ENCODE measurements around the gene DMD. TPM values are rescaled to one million over a fixed set of nuclear protein-coding genes. Genes with fewer than 3 reads are reported as not detected.

Gene DMD
- total RNA-seq, 2 donors from 2014 or later: 19.6 to 24.9 TPM

DNA sequence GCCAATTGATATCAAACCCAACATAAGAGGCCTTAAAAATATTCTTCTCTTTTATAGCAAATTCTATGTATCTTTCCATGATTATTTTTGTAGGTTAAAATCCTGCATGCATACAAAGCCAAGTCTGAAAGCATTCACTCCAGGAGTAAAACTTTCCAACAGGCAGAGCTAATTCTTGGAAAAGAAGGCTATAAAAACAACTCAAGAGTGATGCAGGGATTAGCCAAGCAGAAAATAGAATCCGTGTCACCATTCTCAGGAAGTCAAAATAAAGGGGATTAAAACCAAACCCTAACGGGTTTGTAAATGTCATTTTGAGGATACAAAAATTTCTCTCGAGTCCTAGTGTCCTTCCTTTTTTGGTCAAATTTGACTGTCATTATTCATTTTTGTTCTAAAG, 412.4 kb downstream of the DMD start:
- no peaks in the 10 kb centered on the region for H3K36me3 ChIP-seq (ENCODE audit: control insufficient read depth, insufficient read depth, low read length)
- no peak overlapping the region for H3K27ac Mint-ChIP-seq
- no peak overlapping the region for H3K9ac ChIP-seq (ENCODE audit: extremely low read depth, low read length, poor library complexity, severe bottlenecking)
- no peak overlapping the region for H3K4me3 ChIP-seq (ENCODE audit: low read length)
- DNase-seq: no peak
- 91 to 100% methylated on average over 1 to 3 of the region's 3 CpGs for WGBS, 2 experiments (ENCODE audit: insufficient coverage in 1 of 2, insufficient read length in 1 of 2)
- H3K4me1 ChIP-seq (ENCODE audit: control insufficient read depth, insufficient read depth, low read length): no peaks in the 10 kb centered on the region
- peaks cover 9% of the 10 kb centered on the region for H3K4me1 Mint-ChIP-seq
- no peak overlapping the region for H3K27ac ChIP-seq (ENCODE audit: low read depth, low read length)
- H3K9me3 ChIP-seq (ENCODE audit: control insufficient read depth, low read length): no peaks in the 10 kb centered on the region
- no peaks in the 10 kb centered on the region for H3K27me3 Mint-ChIP-seq (ENCODE audit: insufficient read depth)
- H3K27me3 ChIP-seq (ENCODE audit: control insufficient read depth, insufficient read depth, low read length, poor library complexity, severe bottlenecking): no peaks in the 10 kb centered on the region
- H3K4me3 Mint-ChIP-seq: no peak overlapping the region
- H3K9me3 Mint-ChIP-seq: peaks cover 13% of the 10 kb centered on the region
- TF ChIP-seq, protein P1, sequence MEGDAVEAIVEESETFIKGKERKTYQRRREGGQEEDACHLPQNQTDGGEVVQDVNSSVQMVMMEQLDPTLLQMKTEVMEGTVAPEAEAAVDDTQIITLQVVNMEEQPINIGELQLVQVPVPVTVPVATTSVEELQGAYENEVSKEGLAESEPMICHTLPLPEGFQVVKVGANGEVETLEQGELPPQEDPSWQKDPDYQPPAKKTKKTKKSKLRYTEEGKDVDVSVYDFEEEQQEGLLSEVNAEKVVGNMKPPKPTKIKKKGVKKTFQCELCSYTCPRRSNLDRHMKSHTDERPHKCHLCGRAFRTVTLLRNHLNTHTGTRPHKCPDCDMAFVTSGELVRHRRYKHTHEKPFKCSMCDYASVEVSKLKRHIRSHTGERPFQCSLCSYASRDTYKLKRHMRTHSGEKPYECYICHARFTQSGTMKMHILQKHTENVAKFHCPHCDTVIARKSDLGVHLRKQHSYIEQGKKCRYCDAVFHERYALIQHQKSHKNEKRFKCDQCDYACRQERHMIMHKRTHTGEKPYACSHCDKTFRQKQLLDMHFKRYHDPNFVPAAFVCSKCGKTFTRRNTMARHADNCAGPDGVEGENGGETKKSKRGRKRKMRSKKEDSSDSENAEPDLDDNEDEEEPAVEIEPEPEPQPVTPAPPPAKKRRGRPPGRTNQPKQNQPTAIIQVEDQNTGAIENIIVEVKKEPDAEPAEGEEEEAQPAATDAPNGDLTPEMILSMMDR (conservative IDR thresholded peaks at IDR 0.05): no peak
- H3K36me3 Mint-ChIP-seq (ENCODE audit: low read depth): no peaks in the 10 kb centered on the region

DNA sequence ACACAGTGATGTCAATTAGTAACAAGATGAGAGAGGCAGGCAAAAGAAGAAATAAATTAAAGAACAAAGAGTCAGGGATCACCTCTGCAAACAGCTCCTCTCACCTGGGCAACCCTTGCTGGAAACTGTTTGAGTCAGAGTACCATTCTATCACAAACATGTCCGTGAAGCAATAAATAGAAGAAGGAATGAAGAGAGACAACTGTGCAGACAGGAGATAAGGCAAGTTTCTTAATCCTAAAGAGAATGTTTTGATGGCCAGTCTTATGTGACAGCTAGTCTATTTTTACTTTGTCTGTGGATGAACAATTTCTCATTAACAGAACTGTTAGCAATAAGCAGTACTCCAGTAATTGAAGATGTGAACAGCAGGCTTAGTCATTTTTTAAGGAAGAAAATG, 422.4 kb downstream of the DMD start:
- Histone ChIP-seq H3K4me1 (ENCODE audit: control insufficient read depth, insufficient read depth, low read length) (no peaks in the 10 kb centered on the region), H3K9ac (ENCODE audit: extremely low read depth, low read length, poor library complexity, severe bottlenecking) (no peak overlapping the region), H3K27ac (ENCODE audit: low read depth, low read length) (no peak overlapping the region), H3K9me3 (ENCODE audit: control insufficient read depth, low read length) (no peaks in the 10 kb centered on the region), H3K4me3 (ENCODE audit: low read length) (no peak overlapping the region), H3K27me3 (ENCODE audit: control insufficient read depth, insufficient read depth, low read length, poor library complexity, severe bottlenecking) (no peaks in the 10 kb centered on the region), H3K36me3 (ENCODE audit: control insufficient read depth, insufficient read depth, low read length) (no peaks in the 10 kb centered on the region)
- 100% methylated on average over 1 of the region's 1 CpG; no CpG with 5 or more reads in 1 of the 2 experiments for WGBS, 2 experiments (ENCODE audit: insufficient coverage in 1 of 2, insufficient read length in 1 of 2)
- no peak for DNase-seq
- Mint-ChIP-seq H3K9me3 (no peaks in the 10 kb centered on the region), H3K4me3 (no peak overlapping the region), H3K27ac (no peak overlapping the region), H3K27me3 (ENCODE audit: insufficient read depth) (no peaks in the 10 kb centered on the region), H3K36me3 (ENCODE audit: low read depth) (no peaks in the 10 kb centered on the region), H3K4me1 (peaks cover 12% of the 10 kb centered on the region)
- TF ChIP-seq, protein P1 (conservative IDR thresholded peaks at IDR 0.05): no peak

DNA sequence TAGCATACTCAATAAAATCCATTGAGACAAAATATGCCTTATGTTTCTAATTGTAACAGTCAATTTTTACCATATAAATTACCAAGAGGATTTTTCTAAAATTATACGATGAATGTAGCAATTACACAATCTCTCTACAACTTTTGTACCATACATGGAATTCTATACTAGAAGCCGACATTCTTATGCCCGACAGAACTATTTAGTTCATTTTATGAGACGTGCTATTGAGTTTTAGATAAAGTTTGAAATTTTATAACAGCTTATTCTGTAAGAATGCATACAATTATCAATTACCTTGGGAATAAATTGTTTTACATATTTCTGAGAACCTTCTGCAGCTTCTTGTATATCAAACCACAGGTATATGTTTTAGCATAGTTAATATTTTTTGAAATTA, 431.2 kb downstream of the DMD start:
- peaks cover 15% of the 10 kb centered on the region for H3K9me3 Mint-ChIP-seq
- whole genome bisulfite sequencing, 2 experiments (ENCODE audit: insufficient coverage in 1 of 2, insufficient read length in 1 of 2): 100% methylated on average over 2 of the region's 4 CpGs; no CpG with 5 or more reads in 1 of the 2 experiments
- H3K4me3 Mint-ChIP-seq: no peak overlapping the region
- no peaks in the 10 kb centered on the region for H3K4me1 ChIP-seq (ENCODE audit: control insufficient read depth, insufficient read depth, low read length)
- no peak overlapping the region for H3K27ac ChIP-seq (ENCODE audit: low read depth, low read length)
- no peaks in the 10 kb centered on the region for H3K36me3 ChIP-seq (ENCODE audit: control insufficient read depth, insufficient read depth, low read length)
- H3K27ac Mint-ChIP-seq: no peak overlapping the region
- H3K36me3 Mint-ChIP-seq (ENCODE audit: low read depth): peaks cover 8% of the 10 kb centered on the region
- no peaks in the 10 kb centered on the region for H3K27me3 Mint-ChIP-seq (ENCODE audit: insufficient read depth)
- no peaks in the 10 kb centered on the region for H3K27me3 ChIP-seq (ENCODE audit: control insufficient read depth, insufficient read depth, low read length, poor library complexity, severe bottlenecking)
- TF ChIP-seq, protein P1 (conservative IDR thresholded peaks at IDR 0.05): no peak
- H3K4me3 ChIP-seq (ENCODE audit: low read length): no peak overlapping the region
- no peak overlapping the region for H3K9ac ChIP-seq (ENCODE audit: extremely low read depth, low read length, poor library complexity, severe bottlenecking)
- H3K9me3 ChIP-seq (ENCODE audit: control insufficient read depth, low read length): no peaks in the 10 kb centered on the region
- H3K4me1 Mint-ChIP-seq: no peaks in the 10 kb centered on the region
- DNase-seq: no peak
